ENCODE data around the gene CLTA.
"Not testable (repeated sequence)": the region's sequence is repeated elsewhere in the genome, so short reads cannot be mapped to it uniquely, and the experiment has no call there.

Gene CLTA

DNA sequence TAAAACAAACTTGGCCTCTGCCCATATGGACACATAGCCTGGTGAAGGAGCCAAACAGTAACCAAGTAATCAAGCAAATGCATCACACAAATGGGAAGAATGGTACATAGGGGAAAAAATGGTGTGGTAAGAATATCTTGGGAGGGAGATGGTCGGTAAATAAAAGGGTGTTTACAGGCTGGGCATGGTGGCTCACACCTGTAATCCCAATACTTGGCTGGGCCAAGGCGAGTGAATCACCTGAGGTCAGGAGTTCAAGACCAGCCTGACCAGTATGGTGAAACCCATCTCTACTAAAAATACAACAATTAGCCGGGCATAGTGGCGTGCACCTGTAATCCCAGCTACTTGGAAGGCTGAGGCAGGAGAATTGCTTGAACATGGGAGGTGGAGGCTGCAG is 31.2 kb upstream of the CLTA start:
- DNase-seq: not testable (repeated sequence)

DNA sequence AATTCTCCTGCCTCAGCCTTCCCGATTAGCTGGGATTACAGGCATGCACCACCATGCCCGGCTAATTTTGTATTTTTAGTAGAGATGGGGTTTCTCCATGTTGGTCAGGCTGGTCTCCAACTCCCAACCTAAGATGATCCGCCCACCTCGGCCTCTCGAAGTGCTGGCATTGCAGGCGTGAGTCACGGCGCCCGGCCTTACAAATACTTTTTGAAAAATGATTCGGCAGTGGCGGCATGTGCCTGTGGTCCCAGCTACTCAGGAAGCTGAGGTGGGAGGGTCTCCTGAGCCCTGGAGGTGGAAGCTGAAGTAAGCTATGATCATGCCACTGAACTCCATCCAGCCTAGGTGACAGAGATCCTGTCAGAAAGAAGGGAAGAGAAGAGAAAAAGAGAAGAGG is 30.6 kb upstream of the CLTA start:
- not testable (repeated sequence) for DNase-seq

DNA sequence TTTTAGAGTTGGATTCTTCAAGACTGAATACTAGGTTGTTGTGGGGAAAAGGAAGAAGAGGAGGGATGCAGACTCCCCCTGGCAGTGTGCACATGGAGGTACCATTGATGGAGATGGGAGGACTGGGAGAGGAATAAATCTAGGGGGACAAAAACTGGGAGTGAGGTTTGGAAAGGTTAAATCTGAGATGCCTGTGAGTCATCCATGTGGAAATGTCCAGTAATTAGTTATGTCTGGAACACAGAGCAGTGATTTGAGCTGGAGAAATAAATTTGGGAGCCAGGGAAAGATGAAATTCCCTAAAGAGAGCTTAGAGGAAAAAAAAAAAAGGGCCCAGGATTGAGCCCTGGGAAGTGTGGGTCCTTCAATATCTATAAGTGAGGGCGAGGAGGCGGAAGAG is 29.5 kb upstream of the CLTA start:
- no peak for DNase-seq

DNA sequence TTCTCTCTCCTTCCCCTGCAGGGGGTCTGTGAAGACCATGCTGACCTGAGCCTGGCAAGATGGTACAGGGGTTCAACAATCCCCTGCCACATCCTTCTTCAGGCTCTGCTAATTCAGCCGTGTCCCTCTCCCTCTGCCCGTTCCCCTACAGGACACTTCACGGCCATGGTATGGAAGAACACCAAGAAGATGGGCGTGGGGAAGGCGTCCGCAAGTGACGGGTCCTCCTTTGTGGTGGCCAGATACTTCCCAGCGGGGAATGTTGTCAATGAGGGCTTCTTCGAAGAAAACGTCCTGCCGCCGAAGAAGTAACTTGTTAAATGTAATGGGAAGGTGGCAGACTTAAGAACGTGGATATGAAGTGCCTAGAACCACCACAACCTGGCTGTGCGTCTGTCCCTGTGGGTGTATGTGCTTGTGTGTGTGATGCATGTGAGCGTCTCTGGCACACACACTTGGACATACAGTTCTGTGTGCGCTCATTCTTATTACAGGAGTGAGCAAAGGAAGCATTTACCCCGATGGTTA is 28.4 kb upstream of the CLTA start:
- no peak for DNase-seq

DNA sequence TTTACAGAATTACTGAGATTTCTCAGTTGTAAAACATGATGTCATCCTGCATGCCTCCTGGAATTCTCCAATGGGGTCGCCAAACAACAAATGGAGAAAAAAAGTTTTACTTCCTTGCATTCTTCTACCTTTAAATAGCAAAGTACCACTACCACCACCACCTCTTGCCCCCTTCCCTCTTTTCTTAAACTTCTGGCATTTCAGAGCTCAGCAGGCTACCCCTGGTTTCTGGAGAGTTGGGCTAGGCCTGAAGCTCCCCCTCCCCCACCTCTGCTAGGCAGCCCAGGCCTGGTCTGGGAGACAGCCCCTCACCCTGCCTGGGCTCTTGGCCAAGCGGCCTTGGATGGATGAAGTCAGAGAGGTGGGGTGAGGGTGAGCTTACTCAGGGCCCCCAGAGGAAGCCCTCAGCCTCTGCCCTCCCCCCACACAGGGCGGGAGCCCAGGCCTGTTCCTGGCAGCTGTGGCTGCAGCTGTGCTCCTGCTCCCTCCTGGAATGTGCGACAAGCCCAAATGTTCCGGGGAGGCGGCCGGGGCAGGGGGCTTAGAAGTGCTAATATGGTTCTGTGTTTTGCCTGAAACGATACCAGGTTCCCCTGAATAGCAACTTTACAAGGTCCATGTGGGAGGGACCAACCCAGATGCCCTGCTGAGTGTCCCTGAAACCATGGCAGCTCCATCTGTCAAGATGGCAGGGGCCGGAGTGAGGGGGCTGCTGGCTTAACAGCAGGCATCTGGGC is 27.5 kb upstream of the CLTA start:
- peak; percentile 95 for DNase-seq

DNA sequence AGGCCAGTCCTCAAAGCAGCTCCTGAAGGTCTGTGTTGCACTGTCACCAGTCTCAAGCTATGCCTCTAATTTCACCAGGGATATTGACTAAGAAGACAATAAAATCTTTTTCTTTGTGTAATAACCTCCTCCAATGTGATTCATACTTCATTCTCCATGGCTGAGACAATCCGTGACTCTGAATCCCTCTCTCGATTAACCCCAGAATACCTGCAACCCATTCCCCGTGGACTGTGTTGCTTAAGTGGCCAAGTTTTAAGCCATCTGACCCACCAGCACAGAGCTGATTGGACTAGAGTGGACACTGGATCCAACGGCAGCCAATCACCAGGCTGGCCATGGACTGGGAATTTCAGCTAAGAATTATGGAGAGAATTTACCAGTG is 26.9 kb upstream of the CLTA start:
- no peak for DNase-seq

DNA sequence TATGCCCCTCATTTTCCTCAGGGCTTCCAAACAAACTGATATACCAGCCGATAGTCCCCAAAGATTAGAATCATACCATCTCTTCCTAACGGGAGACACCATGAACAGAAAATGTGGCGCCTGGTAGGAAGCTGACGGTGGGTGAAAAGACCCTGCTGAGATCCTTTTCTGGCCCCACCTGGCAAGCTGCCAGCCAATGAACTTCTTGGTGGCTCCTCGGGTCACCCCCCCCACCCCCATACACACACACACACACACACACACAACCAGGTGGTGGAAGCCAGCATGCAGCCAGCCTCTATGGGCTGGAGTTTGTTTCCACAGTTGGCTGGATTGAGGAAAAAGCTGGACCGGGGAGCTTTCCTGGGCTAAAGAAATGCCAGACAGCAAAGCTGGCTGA is 26.3 kb upstream of the CLTA start:
- no peak for DNase-seq

DNA sequence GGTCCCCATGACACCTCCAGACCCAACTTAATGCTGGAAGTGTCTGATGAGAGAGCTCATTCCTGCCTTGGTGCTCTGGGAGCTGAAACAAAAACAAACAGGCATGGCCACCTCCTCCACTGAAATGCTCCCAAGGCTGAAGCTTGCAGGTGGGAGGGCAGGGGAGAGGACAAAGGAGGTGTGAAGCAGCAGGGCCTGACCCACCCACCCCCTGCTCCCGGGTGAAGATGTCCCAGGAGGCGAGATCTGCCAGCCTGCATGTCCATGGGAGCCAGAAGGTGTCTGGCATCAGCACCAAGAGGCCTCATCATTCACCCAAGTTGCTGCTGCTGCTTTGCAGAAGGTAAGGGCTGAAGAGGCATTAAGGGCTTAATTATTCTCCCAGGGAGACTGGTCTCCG is 25.7 kb upstream of the CLTA start:
- DNase-seq: no peak

DNA sequence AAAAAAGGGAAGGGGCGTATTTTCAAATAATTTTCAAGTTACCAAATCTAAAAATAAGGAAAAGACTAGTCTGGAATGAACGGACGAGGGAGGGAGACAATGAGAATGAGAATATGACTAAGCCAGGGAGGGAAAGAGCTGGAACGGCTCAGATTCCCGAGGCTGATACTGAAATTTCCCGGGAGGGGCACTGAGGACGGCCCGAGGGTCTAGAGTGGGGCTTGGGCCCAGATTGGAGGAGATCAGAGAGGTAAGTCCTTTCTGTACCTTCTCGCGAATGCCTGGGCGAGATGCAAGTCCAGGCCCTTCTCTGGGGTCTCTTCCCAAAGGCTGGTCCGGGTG is 24.9 kb upstream of the CLTA start:
- DNase-seq: no peak

DNA sequence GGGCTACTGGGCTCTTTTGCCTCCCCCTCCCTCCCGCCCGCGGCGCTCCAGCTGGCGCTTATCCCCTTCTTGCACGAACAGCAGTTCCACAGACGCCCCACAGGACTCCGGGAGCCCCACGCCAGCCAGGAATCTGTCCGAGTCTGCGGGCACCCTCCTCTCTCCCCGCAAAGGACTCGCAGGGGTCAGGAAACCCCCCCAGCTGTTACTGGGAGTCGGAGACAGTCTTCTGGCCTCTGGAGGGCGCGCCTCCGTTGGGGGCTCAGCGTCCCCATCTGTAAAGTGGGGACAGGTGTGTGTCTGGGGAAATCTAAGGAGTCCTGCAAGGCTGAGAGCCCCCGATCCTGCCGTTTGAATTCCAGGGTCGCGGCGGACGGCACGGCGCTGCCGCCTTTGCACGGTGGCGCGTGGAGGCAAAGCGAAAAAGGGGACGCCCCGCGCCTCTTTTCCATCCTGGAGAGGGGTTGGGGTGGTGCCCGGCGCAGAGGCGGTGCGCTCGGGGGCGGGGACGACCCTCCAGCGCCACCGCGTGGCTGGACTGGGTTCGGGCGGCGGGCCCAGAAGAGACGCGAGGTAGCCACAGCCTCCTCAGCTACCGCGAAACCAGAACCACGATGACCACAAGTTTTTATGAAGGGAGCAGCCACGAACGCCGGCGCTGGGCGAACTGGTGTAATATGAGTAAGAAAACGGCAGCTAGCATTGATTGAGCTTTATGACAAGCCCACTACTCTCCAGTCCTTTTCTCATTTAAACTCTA is 24.4 kb upstream of the CLTA start:
- DNase-seq: peak; percentile 86

DNA sequence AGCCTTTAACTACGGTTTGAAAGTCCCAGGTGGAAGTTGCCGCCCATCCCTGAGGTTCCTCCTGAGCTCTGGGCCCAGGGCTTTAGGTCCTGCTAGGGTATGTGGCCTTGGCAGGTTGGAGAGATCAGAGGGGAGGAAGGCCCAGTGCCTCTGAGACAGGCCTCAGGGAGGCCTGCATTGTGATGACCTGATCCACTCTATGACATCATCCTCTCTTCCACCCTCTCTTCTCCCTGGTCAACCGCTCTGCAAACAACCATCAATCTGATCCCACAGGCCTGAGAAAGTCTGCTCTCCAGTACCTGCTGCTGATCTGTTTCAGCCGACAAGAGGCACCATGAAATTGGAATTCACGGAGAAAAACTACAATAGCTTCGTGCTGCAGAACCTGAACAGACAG is 21.6 kb upstream of the CLTA start, which contains the start of gene CCIN:
TSS of gene CCIN (plus strand) at position 223 of the 400 bp plus-strand sequence. CDS start at position 338, 115 bp downstream.
- DNase-seq: no peak

DNA sequence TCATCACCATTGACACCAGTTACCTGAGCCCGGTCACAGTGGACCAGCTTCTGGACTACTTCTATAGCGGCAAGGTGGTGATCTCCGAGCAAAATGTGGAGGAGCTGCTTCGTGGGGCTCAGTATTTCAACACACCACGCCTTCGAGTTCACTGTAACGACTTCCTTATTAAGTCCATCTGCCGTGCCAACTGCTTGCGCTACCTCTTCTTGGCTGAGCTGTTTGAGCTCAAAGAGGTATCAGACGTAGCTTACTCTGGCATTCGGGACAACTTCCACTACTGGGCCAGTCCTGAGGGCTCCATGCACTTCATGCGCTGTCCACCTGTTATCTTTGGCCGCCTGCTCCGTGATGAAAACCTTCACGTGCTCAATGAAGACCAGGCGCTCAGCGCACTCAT is 21.0 kb upstream of the CLTA start:
- no peak for DNase-seq

DNA sequence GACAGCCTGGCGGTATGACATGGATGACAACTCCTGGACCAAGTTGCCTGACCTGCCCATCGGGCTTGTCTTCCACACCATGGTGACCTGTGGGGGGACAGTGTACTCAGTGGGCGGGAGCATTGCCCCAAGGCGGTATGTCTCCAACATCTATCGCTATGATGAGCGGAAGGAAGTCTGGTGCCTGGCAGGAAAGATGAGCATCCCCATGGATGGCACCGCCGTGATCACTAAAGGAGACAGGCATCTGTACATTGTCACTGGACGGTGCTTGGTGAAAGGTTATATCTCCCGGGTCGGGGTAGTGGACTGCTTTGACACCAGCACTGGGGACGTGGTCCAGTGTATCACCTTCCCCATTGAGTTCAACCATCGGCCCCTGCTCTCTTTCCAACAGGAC is 20.2 kb upstream of the CLTA start:
- no peak for DNase-seq

DNA sequence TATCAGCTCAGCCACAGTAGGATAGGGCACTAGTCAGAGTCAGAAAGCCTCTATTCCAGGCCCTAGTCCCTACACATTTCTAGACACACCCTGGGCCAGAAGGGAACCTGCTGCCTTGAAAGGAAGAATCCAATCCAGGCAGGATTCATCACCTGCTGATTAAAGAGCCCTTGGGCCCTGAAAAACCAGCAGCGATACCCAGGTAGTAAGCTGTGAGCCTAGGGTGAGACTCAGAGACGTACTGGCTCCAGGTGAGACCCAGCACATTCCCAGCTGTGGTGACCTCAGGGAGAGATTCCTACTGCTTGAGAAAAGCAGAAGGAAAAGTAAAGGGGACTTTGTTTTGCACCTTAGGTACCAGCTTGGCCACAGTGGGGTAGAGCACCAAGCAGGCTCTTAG is 16.9 kb upstream of the CLTA start:
- DNase-seq: no peak

DNA sequence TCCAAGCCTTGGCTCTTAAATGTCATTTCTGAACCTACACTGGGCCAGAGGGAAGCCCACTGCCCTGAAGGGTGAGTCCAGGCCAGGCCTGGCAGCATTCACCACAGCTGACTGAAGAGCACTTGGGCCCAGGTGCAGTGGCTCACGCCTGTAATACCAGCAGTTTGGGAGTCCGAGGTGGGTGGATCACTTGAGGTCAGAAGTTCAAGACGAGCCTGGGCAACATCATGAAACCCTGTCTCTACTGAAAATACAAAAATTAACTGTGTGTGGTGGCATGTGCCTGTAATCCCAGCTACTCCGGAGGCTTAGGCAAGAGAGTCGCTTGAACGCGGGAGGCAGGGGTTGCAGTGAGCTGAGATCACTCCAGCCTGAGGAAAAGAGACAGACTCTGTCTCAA is 16.4 kb upstream of the CLTA start:
- DNase-seq: no peak

DNA sequence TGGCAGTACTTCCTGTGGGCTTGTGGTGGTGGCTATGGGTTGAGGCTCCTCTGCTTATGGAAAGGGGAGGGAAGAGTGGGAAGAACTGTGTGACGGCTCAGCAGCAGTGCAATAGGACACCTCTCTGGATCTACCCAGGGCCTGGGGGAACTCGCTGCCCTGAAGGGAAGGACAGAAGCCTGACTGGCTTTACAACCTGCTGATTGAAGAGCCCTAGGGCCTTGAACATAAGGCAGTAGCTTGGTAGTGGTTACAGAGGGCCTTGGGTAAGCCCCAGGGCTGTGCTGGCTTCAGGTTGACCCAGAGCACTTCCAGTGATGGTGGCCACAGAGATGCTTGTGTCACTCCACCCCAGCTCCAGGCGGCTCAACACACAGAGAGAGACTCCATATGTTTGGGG is 16.0 kb upstream of the CLTA start:
- no peak for DNase-seq

DNA sequence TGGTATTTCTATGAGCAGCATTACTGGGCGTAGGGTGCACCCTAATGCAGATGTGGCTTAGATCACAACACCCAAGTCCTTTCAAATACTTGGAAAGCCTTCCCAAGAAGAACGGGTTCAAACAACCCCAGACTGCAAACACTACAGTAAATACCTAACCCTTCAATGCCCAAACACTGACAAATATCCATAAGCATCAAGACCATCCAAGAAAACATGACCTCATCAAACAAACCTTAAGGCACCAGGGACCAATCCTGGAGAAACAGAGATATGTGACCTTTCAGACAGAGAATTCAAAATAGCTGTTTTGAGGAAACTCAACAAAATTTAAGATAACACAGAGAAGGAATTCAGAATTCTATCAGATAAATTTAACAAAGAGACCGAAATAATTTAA is 15.5 kb upstream of the CLTA start:
- DNase-seq: not testable (repeated sequence)

DNA sequence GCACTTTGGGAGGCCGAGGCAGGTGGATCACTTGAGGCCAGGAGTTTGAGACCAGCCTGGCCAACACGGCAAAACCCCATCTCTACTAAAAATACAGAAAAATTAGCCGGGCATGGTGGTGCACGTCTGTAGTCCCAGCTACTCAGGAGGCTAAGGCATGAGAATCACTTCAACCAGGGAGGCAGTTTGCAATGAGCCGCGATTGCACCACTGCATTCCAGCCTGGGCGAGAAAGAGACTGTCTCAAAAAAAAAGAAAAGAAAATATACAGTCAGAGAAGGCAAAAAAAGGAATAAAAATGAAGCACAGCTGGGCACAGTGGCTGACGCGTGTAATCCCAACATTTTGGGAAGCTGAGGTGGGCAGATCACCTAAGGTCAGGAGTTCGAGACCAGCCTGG is 14.2 kb upstream of the CLTA start:
- not testable (repeated sequence) for DNase-seq

DNA sequence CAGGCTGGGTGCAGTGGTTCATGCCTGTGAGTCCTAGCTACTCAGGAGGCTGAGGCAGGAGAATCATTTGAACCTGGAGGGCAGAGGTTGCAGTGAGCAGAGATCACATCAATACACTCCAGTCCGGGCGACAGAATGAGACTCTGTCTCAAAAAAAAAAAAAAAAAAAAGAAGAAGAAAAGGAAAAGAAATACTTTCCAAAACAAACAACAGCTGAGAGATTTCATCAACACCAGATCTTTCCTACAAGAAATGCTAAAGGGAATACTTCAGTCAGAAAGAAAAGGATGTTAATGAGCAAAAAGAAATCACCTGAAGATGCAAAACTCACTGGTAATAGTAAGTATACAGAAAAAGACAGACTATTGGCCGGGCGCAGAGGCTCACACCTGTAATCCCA is 13.2 kb upstream of the CLTA start:
- DNase-seq: no peak

DNA sequence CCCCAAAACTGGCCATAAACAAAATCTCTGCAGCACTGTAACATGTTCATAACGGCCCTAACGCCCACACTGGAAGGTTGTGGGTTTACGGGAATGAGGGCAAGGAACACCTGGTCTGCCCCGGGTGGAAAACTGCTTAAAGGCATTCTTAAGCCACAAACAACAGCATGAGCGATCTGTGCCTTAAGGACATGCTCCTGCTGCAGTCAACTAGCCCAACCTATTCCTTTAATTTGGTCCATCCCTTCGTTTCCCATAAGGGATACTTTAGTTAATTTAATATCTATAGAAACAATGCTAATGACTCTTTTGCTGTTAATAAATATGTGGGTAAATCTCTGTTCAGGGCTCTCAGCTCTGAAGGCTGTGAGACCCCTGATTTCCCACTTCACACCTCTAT is 10.5 kb upstream of the CLTA start:
- DNase-seq: not testable (repeated sequence)

DNA sequence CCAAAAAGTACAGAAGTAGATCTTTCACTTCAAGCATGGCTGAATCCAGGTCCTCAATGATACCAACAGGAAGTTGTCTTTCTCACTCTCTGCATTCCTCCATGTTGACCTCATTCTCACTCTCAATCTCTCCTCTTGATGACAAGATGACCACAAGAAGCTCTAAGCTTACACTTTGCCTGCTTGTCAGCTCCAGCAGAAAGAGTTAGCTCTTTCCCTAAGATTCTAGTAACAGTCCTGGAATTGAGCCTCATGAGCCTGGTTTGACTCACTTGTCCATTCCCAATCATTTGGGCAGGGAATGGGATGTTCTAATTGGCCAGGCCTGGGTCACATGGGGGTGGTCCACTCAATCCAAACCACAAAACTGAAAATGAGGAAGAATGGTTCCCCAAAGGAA is 3.3 kb upstream of the CLTA start:
- no peak for DNase-seq

DNA sequence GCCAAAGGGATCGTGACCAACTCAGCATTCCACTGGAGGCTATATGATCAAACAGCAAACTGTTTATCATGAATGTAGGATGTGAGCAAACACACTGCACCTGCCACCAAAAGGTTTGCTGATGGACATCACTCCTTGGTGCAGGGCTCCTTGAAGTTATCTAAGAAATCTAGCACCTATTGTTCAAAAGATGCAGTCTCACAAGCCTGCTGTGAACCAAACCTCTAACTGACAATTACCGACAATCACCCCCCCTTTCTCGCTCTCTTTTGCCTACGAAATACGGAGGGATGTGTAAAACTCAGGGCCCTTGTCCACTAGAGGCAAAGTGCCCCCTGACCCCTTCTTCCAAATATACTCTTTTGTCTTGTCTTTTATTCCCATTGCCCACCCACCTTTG is 2.5 kb upstream of the CLTA start:
- no peak for DNase-seq

DNA sequence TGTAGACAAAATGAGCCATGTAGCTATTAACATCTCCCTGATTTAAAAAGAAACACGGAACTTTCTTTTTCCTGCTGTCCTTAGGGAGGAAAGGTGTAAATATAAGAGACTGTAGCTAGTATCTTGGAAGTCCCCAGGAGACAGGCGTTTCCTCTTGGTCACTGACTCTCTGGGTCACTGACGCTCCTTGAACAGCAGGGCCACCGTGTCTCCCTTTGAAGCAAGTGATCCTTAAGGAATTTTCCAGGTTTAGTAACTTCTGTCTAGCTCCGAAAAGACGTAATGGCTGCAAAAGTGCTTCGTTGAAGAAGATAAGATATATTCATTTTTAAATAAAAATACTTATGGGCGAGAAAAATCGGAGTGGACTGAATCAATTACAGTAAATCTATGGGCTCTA is 745 bp upstream of the CLTA start:
- DNase-seq: no peak

DNA sequence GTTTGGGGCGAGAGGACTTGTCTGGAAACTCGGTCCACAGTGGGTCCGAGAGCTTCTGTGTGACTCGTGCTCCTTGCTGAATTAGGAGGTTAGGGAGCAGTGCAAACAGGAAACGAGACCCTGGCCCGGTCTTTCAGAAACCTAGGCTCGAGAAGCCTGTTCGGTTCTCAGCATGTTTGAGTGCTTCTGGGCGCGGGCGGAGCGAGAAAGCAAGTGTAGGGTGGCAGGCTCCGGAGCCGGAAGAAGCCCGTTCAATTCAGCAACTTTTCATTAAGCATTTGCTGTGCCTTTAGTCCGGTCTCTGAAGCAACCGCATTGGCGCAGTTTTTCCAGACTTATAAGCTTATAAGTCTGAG is 547 bp downstream of the CLTA start:
- DNase-seq: peak; percentile 50

DNA sequence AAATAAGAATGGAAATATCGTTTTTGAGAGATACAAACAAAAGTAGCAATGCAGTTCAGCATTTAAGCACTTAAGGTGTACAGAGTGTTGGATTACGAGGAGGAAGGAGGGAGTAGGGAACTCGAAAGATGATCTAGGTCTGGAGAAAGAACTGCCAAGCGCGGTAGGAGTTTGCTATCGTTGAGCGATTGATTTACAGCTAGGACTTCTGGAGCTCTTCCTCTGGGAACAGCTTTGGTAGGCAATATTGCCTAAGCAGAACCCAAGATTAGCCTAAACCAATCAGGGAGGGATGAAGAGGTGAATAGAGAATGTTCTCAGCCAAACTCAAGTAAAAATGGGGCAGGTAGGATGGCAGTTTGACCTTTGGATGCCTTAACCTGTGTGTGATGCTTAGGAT is 965 bp downstream of the CLTA start:
- no peak for DNase-seq

Measured in left hindlimb (tissue), 1 donor.